NT2/D1 (cell line): ENCODE measurements around the gene ETV4.

ENCODE experiments used
- SUZ12 ChIP-seq: IDR thresholded peaks from 2 replicates; pipeline ENCODE4 v1.6.1; 2011; ENCODE audit not compliant: insufficient read length, insufficient read depth; ENCODE audit errors: extremely low read depth
- YY1 ChIP-seq: IDR thresholded peaks from 2 replicates; pipeline ENCODE4 v1.6.1; 2011; ENCODE audit not compliant: insufficient read length, insufficient read depth
- ZNF274 ChIP-seq: IDR thresholded peaks from 2 replicates; pipeline ENCODE4 v1.6.1; 2011; ENCODE audit warnings: mild to moderate bottlenecking, low read depth, low read length

GRCh38 chr17:43515656-43516055 is 30.5 kb downstream of the ETV4 start:
- TF ChIP-seq YY1: no peak
- no peak for TF ChIP-seq ZNF274
- no peak for TF ChIP-seq SUZ12
